CD4-positive, CD25-positive, alpha-beta regulatory T cell (primary cell): ENCODE measurements around the gene CERCAM. TPM values are rescaled to one million over a fixed set of nuclear protein-coding genes. Genes with fewer than 3 reads are reported as not detected.

Experiments
- ATAC-seq, 2 donors: fragments of 150-1000 bp; cut with Tn5 transposase; one replicate each; pipeline ENCODE4 v1.10.0; 2021; ENCODE audit warnings: low read depth in 2 of 2, moderate number of reproducible peaks in 2 of 2, moderate library complexity in 1 of 2
- DNase-seq, 3 donors: peaks; one replicate each; pipeline versions ENCODE4 v3.0.0 to v3.0.0-alpha.2; 2012 to 2022; ENCODE audit warnings: mixed read lengths in 1 of 3
- H3K27ac ChIP-seq: one replicate; pipeline ENCODE4 v1.7.0; 2013; ENCODE audit warnings: mild to moderate bottlenecking, low read length; ENCODE audit not compliant: insufficient read depth, poor library complexity, severe bottlenecking
- H3K27me3 ChIP-seq: one replicate; pipeline ENCODE4 v1.7.0; 2013; ENCODE audit warnings: low read length; ENCODE audit not compliant: control insufficient read depth, insufficient read depth
- H3K36me3 ChIP-seq: one replicate; pipeline ENCODE4 v1.7.0; 2013; ENCODE audit warnings: mild to moderate bottlenecking, low read length, moderate library complexity; ENCODE audit not compliant: control insufficient read depth, insufficient read depth
- H3K4me1 ChIP-seq: 2 replicates; pipeline ENCODE4 v1.7.0; 2013; ENCODE audit warnings: mild to moderate bottlenecking, low read length; ENCODE audit not compliant: insufficient read depth, control insufficient read depth, poor library complexity, severe bottlenecking
- H3K4me3 ChIP-seq: one replicate; pipeline ENCODE4 v1.7.0; 2013; ENCODE audit warnings: low read depth, mild to moderate bottlenecking, low read length, moderate library complexity
- H3K9me3 ChIP-seq, 2 experiments: 1 replicate in 1 of 2; 2 replicates in 1 of 2; pipeline ENCODE4 v1.7.0; 2013; ENCODE audit warnings: low read length in 2 of 2, mild to moderate bottlenecking in 1 of 2, moderate library complexity in 1 of 2; ENCODE audit not compliant: control insufficient read depth in 2 of 2
- H3K27ac Mint-ChIP-seq, 3 donors: one replicate each; pipeline ENCODE4 v1.8.0; 2020 to 2022; ENCODE audit warnings: mild to moderate bottlenecking in 3 of 3, mixed read lengths in 3 of 3, moderate library complexity in 2 of 3
- H3K27me3 Mint-ChIP-seq: one replicate; pipeline ENCODE4 v1.8.0; 2022; ENCODE audit warnings: mild to moderate bottlenecking, mixed read lengths
- H3K36me3 Mint-ChIP-seq: one replicate; pipeline ENCODE4 v1.8.0; 2020; ENCODE audit warnings: mixed read lengths
- H3K4me1 Mint-ChIP-seq, 4 donors: one replicate each; pipeline ENCODE4 v1.8.0; 2020 to 2022; ENCODE audit warnings: mixed read lengths in 4 of 4, mild to moderate bottlenecking in 1 of 4
- H3K4me3 Mint-ChIP-seq, 4 donors: one replicate each; pipeline ENCODE4 v1.8.0; 2020 to 2022; ENCODE audit warnings: mild to moderate bottlenecking in 4 of 4, mixed read lengths in 4 of 4, moderate library complexity in 3 of 4
- H3K9me3 Mint-ChIP-seq, 7 donors: one replicate each; pipeline ENCODE4 v1.8.0; 2020 to 2022; ENCODE audit warnings: mixed read lengths in 7 of 7, mild to moderate bottlenecking in 3 of 7, moderate library complexity in 2 of 7
- polyA plus RNA-seq, 4 donors: library from polyadenylated mRNA; unstranded; fragments of 300-500 nt; fragmentation: Illumina TruSeq; gene quantifications; one replicate each; pipeline ENCODE4 v1.2.3, GENCODE V29; 2021
- total RNA-seq: library from RNA; stranded (reverse); gene quantifications from one replicate; pipeline ENCODE4 v1.2.3, GENCODE V29; 2022

The CERCAM gene
- total and polyA plus RNA-seq, 5 donors from 2014 or later: 0.12 TPM; not detected in 4

- H3K27me3 Mint-ChIP-seq: no peaks in the 10 kb centered on the region
- ATAC-seq: no peak
- no peak overlapping the region for H3K4me3 Mint-ChIP-seq
- Histone ChIP-seq H3K4me3 (no peak overlapping the region), H3K36me3 (peaks cover 69% of the 10 kb centered on the region), H3K27me3 (no peaks in the 10 kb centered on the region), H3K4me1 (no peaks in the 10 kb centered on the region), H3K9me3 (no peaks in the 10 kb centered on the region), H3K27ac (no peak overlapping the region)
- peaks cover 0 to 5% (median 1%) of the 10 kb centered on the region in 4 donors for H3K4me1 Mint-ChIP-seq
- no peak for DNase-seq
- peaks cover 32% of the 10 kb centered on the region for H3K36me3 Mint-ChIP-seq
- no peak overlapping the region for H3K27ac Mint-ChIP-seq
- H3K9me3 Mint-ChIP-seq: peaks cover 0 to 1% (median 0%) of the 10 kb centered on the region in 7 donors
Observed at GRCh38 chr9:128383007-128383753, 37.5 kb upstream of the CERCAM start.

GRCh38 chr9:128383791-128384190, 36.9 kb upstream of the CERCAM start:
- Mint-ChIP-seq H3K4me1 (peaks cover 0 to 5% (median 1%) of the 10 kb centered on the region in 4 donors), H3K9me3 (peaks cover 0 to 1% (median 0%) of the 10 kb centered on the region in 7 donors), H3K4me3 (no peak overlapping the region), H3K36me3 (peaks cover 29% of the 10 kb centered on the region), H3K27me3 (no peaks in the 10 kb centered on the region), H3K27ac (no peak overlapping the region)
- no peaks in the 10 kb centered on the region for H3K27me3 ChIP-seq
- ATAC-seq: no peak
- no peaks in the 10 kb centered on the region for H3K4me1 ChIP-seq
- H3K4me3 ChIP-seq: no peak overlapping the region
- H3K27ac ChIP-seq: no peak overlapping the region
- H3K9me3 ChIP-seq: no peaks in the 10 kb centered on the region
- peaks cover 71% of the 10 kb centered on the region for H3K36me3 ChIP-seq
- DNase-seq: no peak

- H3K27me3 ChIP-seq: no peaks in the 10 kb centered on the region
- no peak for DNase-seq
- H3K27ac ChIP-seq: no peak overlapping the region
- H3K4me3 ChIP-seq: no peak overlapping the region
- no peaks in the 10 kb centered on the region for H3K9me3 ChIP-seq
- no peak overlapping the region for H3K4me3 Mint-ChIP-seq
- ATAC-seq: no peak
- peaks cover 79% of the 10 kb centered on the region for H3K36me3 ChIP-seq
- H3K9me3 Mint-ChIP-seq: peaks cover 0 to 1% (median 0%) of the 10 kb centered on the region in 7 donors
- peaks cover 0 to 4% (median 1%) of the 10 kb centered on the region in 4 donors for H3K4me1 Mint-ChIP-seq
- H3K27ac Mint-ChIP-seq: no peak overlapping the region
- no peaks in the 10 kb centered on the region for H3K4me1 ChIP-seq
- H3K27me3 Mint-ChIP-seq: no peaks in the 10 kb centered on the region
- peaks cover 28% of the 10 kb centered on the region for H3K36me3 Mint-ChIP-seq
Observed at GRCh38 chr9:128384801-128385495, 35.7 kb upstream of the CERCAM start.

GRCh38 chr9:128385496-128386460, 34.9 kb upstream of the CERCAM start:
- Histone ChIP-seq H3K4me1 (no peaks in the 10 kb centered on the region), H3K4me3 (no peak overlapping the region), H3K36me3 (peaks cover 83% of the 10 kb centered on the region), H3K27ac (no peak overlapping the region), H3K9me3 (no peaks in the 10 kb centered on the region), H3K27me3 (no peaks in the 10 kb centered on the region)
- peaks cover under 1% of the 10 kb centered on the region for H3K27me3 Mint-ChIP-seq
- peaks cover 27% of the 10 kb centered on the region for H3K36me3 Mint-ChIP-seq
- peaks cover 0 to 1% (median 0%) of the 10 kb centered on the region in 7 donors for H3K9me3 Mint-ChIP-seq
- H3K27ac Mint-ChIP-seq: no peak overlapping the region
- DNase-seq (no peak), ATAC-seq (no peak)
- peaks cover 0 to 2% (median 0%) of the 10 kb centered on the region in 4 donors for H3K4me1 Mint-ChIP-seq
- no peak overlapping the region for H3K4me3 Mint-ChIP-seq

- H3K27ac Mint-ChIP-seq: no peak overlapping the region
- no peak for ATAC-seq
- no peaks in the 10 kb centered on the region for H3K27me3 ChIP-seq
- H3K4me3 ChIP-seq: no peak overlapping the region
- peaks cover 0 to 1% (median 0%) of the 10 kb centered on the region in 7 donors for H3K9me3 Mint-ChIP-seq
- no peak for DNase-seq
- H3K27ac ChIP-seq: no peak overlapping the region
- H3K36me3 ChIP-seq: peaks cover 73% of the 10 kb centered on the region
- H3K27me3 Mint-ChIP-seq: peaks cover 5% of the 10 kb centered on the region
- peaks cover 0 to 2% (median 0%) of the 10 kb centered on the region in 4 donors for H3K4me1 Mint-ChIP-seq
- no peak overlapping the region for H3K4me3 Mint-ChIP-seq
- peaks cover 38% of the 10 kb centered on the region for H3K36me3 Mint-ChIP-seq
- no peaks in the 10 kb centered on the region for H3K4me1 ChIP-seq
- H3K9me3 ChIP-seq: no peaks in the 10 kb centered on the region
Observed at GRCh38 chr9:128388150-128388549, 32.5 kb upstream of the CERCAM start.

- H3K4me1 Mint-ChIP-seq: no peaks in the 10 kb centered on the region
- H3K9me3 Mint-ChIP-seq: peaks cover 0 to 1% (median 0%) of the 10 kb centered on the region in 7 donors
- no peaks in the 10 kb centered on the region for H3K27me3 ChIP-seq
- ATAC-seq: no peak
- no peak overlapping the region for H3K4me3 ChIP-seq
- no peak overlapping the region for H3K27ac Mint-ChIP-seq
- H3K4me3 Mint-ChIP-seq: no peak overlapping the region
- H3K27ac ChIP-seq: no peak overlapping the region
- peaks cover 6% of the 10 kb centered on the region for H3K27me3 Mint-ChIP-seq
- no peak for DNase-seq
- no peaks in the 10 kb centered on the region for H3K4me1 ChIP-seq
- H3K36me3 Mint-ChIP-seq: peaks cover 34% of the 10 kb centered on the region
- no peaks in the 10 kb centered on the region for H3K9me3 ChIP-seq
- H3K36me3 ChIP-seq: peaks cover 60% of the 10 kb centered on the region
Observed at GRCh38 chr9:128389395-128390149, 31.1 kb upstream of the CERCAM start.
